Right lobe of liver (tissue), 6 donors: ENCODE results near the gene CRLF2. TPM values are rescaled to one million over a fixed set of nuclear protein-coding genes. Genes with fewer than 3 reads are reported as not detected.

Source experiments
- ATAC-seq, 4 donors: fragments of 200-7000 bp; cut with Tn5 transposase; one replicate each; pipeline ENCODE4 v1.9.1; 2020; ENCODE audit warnings: mild to moderate bottlenecking in 4 of 4, moderate library complexity in 4 of 4
- DNase-seq, 3 donors: peaks; one replicate each; pipeline ENCODE4 v3.0.0-alpha.2; 2020
- H3K27ac ChIP-seq, 3 donors: fragments of 200-600 bp; one replicate each; pipeline ENCODE4 v1.8.0; 2022
- H3K27me3 ChIP-seq, 2 donors: fragments of 200-600 bp; one replicate each; pipeline ENCODE4 v1.8.0; 2022
- H3K36me3 ChIP-seq, 4 donors: fragments of 200-600 bp; sonication (generic) in 1 of 4; one replicate each; pipeline versions ENCODE4 v1.5.1 to v1.8.0; 2017 to 2022; ENCODE audit warnings: control low read depth in 1 of 4
- H3K4me1 ChIP-seq, 4 donors: fragments of 200-600 bp; sonication (generic) in 1 of 4; one replicate each; pipeline versions ENCODE4 v1.5.1 to v1.8.0; 2017 to 2022; ENCODE audit warnings: control low read depth in 1 of 4
- H3K4me3 ChIP-seq, 3 donors: fragments of 200-600 bp; one replicate each; pipeline ENCODE4 v1.8.0; 2022
- H3K9me3 ChIP-seq, 4 donors: fragments of 200-600 bp; sonication (generic) in 1 of 4; one replicate each; pipeline versions ENCODE4 v1.5.1 to v1.8.0; 2017 to 2022; ENCODE audit warnings: control low read depth in 1 of 4
- POLR2A ChIP-seq: fragments of 450-650 bp; IDR thresholded peaks from one replicate; pipeline ENCODE4 v1.6.1; 2017; ENCODE audit warnings: antibody characterized with exemption, mild to moderate bottlenecking
- WGBS: methylation state at CpG from one replicate; pipeline ENCODE4 v1.1.6; 2018; ENCODE audit warnings: low coverage, low lambda C conversion rate; ENCODE audit not compliant: insufficient coverage; ENCODE audit errors: missing lambda C conversion rate; 5-methylcytosine and 5-hydroxymethylcytosine counted together
- intact Hi-C, 2 donors: fragments of 100-400 bp; cut with DNase I; formaldehyde crosslinking; loops; one replicate each; pipeline versions ENCODE4 v1.11.2 to v1.14.1; 2022
- total RNA-seq, 6 experiments: library from RNA; depleted of rRNA in 2 of 6; stranded (reverse); fragments of >200 nt in 2 of 6; fragmentation: NEBNext Ultra II Directional in 3 of 6; extraction: Animal tissue kit (Norgen Biotek cat#: 25700) in 3 of 6; gene quantifications; one replicate each; pipeline versions ENCODE4 v1.1.0 to v1.2.4, GENCODE V29; 2016 to 2023
- TF ChIP-seq, protein P1 (sequence below), 4 donors: fragments of 200-600 bp in 3 of 4; fragments of 450-650 bp in 1 of 4; IDR thresholded peaks; one replicate each; pipeline versions ENCODE4 v1.5.1 to v1.8.0; 2016 to 2022; ENCODE audit warnings: antibody characterized with exemption in 4 of 4, mild to moderate bottlenecking in 2 of 4
- donor health status: DM: no; HTN: yes; CAD: no.
- donor health status: DM: no; HTN: no; CAD: no.
- donor health status: DM: no; HTN: no; CAD: no.
- donor health status: DM: no; HTN: yes; CAD: no.
- donor health status: DM: no; HTN: yes; CAD: no.

Gene CRLF2
- total RNA-seq, 6 experiments from 2014 or later, result 0.55 TPM; not detected in 5

DNA sequence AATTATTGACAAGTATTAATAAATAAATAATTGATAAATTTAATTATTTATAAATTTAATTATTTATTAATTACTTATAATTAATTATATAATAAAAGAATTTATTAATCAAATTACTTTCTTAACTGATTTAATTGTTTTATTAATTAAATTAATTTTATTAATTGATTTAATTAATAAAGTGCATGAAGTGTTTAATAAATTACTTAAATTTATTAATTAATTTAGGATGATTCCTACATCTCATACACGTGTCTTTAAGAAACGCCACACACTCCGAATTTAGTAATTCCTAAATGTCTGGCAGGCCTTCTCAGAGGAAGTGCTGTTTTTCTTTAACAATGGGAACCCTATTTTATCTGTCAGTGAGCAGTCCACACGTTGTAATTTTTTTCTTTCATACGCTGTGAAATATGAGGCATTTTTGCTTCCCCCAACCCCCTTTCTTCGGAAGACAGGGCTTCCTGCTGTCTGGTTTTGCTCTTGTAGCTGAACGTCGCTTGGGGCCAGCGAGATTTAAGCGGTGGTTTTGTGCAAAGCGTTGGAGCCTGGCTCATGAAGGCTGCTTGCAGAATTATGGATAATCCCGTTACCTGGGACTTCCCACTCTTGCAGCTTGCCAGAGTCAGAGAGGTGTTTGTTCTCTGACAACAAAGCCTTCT is 46.8 kb downstream of the CRLF2 start:
- TF ChIP-seq, protein P1, sequence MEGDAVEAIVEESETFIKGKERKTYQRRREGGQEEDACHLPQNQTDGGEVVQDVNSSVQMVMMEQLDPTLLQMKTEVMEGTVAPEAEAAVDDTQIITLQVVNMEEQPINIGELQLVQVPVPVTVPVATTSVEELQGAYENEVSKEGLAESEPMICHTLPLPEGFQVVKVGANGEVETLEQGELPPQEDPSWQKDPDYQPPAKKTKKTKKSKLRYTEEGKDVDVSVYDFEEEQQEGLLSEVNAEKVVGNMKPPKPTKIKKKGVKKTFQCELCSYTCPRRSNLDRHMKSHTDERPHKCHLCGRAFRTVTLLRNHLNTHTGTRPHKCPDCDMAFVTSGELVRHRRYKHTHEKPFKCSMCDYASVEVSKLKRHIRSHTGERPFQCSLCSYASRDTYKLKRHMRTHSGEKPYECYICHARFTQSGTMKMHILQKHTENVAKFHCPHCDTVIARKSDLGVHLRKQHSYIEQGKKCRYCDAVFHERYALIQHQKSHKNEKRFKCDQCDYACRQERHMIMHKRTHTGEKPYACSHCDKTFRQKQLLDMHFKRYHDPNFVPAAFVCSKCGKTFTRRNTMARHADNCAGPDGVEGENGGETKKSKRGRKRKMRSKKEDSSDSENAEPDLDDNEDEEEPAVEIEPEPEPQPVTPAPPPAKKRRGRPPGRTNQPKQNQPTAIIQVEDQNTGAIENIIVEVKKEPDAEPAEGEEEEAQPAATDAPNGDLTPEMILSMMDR (IDR thresholded peaks at IDR 0.05), result no peak
- TF ChIP-seq POLR2A, result no peak
- DNase-seq, result no peak
- H3K27me3 ChIP-seq, result peaks cover 0 to 4% of the 10 kb centered on the region in 2 donors
- 30% methylated on average over 12 of the region's 12 CpGs for WGBS
- H3K9me3 ChIP-seq, result no peaks in the 10 kb centered on the region
- peak in 2 of 4 donors; percentile 18 to 45 for ATAC-seq
- intact Hi-C loops, result no loop called here
- no peaks in the 10 kb centered on the region for H3K4me1 ChIP-seq
- H3K36me3 ChIP-seq, result no peaks in the 10 kb centered on the region
- no peak overlapping the region for H3K4me3 ChIP-seq
- no peak overlapping the region for H3K27ac ChIP-seq

GRCh38 chrX:1164322-1165288 is 47.8 kb downstream of the CRLF2 start:
- no peaks in the 10 kb centered on the region for H3K9me3 ChIP-seq
- peaks cover 0 to 4% of the 10 kb centered on the region in 2 donors for H3K27me3 ChIP-seq
- no peak overlapping the region for H3K4me3 ChIP-seq
- no peaks in the 10 kb centered on the region for H3K4me1 ChIP-seq
- ATAC-seq, result no peak
- intact Hi-C loops, result no loop called here
- 32% methylated on average over 18 of the region's 18 CpGs for WGBS
- no peak overlapping the region for H3K27ac ChIP-seq
- no peak for TF ChIP-seq POLR2A
- TF ChIP-seq, protein P1 (IDR thresholded peaks at IDR 0.05), result no peak
- peak in 1 of 3 donors; percentile 38 for DNase-seq
- no peaks in the 10 kb centered on the region for H3K36me3 ChIP-seq

- WGBS, result 57% methylated on average over 11 of the region's 11 CpGs
- ATAC-seq (no peak), DNase-seq (peak in 1 of 3 donors; percentile 18)
- no peaks in the 10 kb centered on the region for H3K36me3 ChIP-seq
- H3K9me3 ChIP-seq, result no peaks in the 10 kb centered on the region
- TF ChIP-seq, protein P1 (IDR thresholded peaks at IDR 0.05), result no peak
- no peak for TF ChIP-seq POLR2A
- H3K27me3 ChIP-seq, result peaks cover 0 to 4% of the 10 kb centered on the region in 2 donors
- H3K4me3 ChIP-seq, result no peak overlapping the region
- intact Hi-C loops, result no loop called here
- no peak overlapping the region for H3K27ac ChIP-seq
- H3K4me1 ChIP-seq, result no peaks in the 10 kb centered on the region
Measured at GRCh38 chrX:1163231-1163630, 49.2 kb downstream of the CRLF2 start.

DNA sequence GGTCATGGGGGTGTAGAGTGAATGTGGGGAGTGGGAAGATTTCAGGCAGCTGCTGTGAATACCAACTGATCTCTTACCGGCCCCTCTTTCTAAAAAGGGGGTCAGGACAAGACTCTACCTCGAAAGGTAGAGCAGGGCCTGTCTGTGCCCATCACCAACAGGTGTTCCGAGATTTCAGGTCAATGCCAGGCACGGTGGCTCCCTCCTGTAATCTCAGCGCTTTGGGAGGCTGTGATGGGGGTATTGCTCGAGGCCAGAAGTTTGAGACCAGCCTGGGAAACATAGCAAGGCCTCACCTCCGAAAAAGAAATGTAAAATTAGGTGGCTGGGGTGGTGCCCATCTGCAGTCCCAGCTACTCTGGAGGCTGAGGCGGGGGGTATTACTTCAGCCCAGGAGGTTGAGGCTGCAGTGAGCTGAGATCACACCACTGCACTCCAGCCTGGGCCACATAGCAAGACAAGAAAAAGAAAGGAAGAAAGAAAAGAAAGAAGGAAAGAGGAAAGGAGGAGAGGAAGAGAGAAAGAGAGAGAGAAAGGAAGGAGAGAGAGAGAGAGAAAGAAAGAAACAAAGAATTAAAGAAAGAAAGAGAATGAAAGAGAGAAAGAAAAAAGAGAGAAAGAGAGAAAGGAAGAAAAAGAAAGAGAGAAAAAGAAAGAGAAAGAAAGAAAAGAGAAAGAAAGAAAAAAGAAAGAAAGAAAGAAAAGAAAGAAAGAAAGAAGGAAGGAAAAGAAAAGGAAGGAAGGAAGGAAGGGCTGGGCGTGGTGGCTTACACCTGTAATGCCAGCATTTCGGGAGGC is 50.1 kb downstream of the CRLF2 start:
- no peak for TF ChIP-seq POLR2A
- TF ChIP-seq, protein P1 (IDR thresholded peaks at IDR 0.05), result no peak
- DNase-seq, result peak in 1 of 3 donors; percentile 17
- WGBS, result 57% methylated on average over 7 of the region's 10 CpGs
- H3K27me3 ChIP-seq, result peaks cover 0 to 4% of the 10 kb centered on the region in 2 donors
- ATAC-seq, result no peak
- intact Hi-C loops, result no loop called here
- no peak overlapping the region for H3K4me3 ChIP-seq
- no peak overlapping the region for H3K27ac ChIP-seq
- H3K4me1 ChIP-seq, result no peaks in the 10 kb centered on the region
- no peaks in the 10 kb centered on the region for H3K36me3 ChIP-seq
- H3K9me3 ChIP-seq, result no peaks in the 10 kb centered on the region
